Dedifferentiated amniotic fluid mesenchymal stem cell (primary cell): ENCODE data around the gene FAM234B.
A peak's percentile ranks its signal among the peaks of the same experiment; 100 is the strongest.

Source experiments
- DNase-seq: peaks from one replicate; pipeline ENCODE4 v3.0.0-alpha.2; 2016; ENCODE audit errors: extremely low spot score

FAM234B gene, protein sequence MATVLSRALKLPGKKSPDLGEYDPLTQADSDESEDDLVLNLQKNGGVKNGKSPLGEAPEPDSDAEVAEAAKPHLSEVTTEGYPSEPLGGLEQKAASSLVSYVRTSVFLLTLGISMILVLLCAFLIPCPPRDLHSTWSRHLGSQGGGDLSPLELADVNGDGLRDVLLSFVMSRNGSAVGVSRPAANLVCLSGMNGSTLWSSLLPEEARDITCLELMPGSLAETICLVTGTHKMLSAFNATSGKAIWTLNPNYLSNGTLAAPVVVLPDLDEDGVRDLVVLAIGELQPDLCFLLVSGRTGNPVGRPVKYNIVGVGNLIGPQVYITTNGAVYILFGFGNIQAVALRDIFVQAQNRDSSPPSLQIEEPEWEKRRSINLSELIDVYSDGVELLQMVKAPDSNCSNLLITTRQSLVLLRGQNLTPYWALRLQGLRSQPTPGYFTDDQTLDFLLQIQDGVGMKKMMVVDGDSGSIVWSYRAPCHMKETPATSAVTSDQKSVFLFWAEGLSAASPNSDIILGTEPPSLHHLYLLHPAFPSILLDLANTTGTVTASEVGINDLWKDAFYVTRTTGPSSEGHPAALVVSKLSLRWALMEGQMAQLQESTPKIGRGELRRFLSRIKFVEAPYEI

DNA sequence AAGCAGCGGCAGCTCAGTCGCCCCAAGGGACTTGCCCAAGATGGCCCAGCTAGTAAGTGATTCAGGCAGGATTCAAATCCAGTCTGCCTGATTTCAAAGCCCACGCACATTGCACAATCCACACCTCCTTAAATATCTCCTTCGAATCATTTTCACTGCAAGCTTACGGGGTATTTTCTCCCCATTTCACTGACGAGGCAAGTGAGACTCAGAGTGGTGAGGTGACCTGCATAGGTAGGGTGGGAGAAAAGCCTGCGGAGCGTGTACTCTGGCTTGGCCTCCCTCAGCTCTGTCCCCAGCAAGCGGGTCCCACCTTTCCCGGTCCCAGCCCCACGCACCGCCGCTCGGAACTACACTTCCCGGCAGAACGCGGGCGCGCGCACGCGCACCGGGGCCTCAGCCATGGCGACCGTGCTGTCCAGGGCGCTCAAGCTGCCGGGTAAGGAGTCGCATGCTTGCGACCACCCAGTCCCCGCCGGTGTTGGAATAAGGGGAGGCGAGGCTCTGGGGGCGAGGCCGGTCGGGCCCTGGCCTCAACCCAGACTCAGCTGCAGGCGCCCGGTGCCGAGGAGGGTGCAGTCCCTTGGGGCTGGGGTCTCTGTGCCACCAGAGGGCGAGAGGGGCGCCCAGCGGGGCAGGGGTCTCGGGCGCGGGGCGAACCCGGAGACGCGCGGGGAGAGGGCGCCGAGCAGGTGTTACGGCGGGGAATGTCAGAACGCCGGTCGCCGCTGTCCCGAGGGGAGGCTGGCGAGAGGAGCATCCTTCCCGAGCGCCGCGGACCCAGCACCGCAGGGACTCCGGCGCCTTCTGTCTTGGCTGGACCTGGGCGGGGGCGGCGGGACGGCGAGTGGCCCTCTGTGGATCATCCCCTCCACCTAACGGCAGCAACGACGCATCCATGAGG is at the start of gene FAM234B:
Gene FAM234B (plus strand): TSS at position 380 of the 904 bp plus-strand sequence. CDS start 23 bp downstream, at position 403.
- DNase-seq, result peak; percentile 32

DNA sequence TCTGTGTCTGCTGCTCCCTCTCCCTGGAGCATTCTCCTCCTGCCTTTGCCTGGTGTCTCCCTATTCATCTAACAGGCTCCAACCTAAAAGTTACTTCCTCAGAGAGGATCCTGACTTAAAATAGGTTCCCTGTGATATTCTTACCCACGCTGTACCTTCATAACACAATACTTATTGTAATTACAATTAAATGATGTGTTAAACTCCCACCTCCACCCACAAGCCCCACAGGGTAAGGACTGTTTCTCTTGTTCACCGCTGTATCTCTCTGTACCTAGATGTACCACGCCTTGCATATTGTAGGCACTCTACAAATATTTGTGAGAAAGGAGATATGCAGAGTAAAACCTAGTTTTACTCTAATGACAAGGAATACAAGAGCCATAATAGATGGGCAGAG is 49.1 kb upstream of the FAM234B start:
- no peak for DNase-seq

DNA sequence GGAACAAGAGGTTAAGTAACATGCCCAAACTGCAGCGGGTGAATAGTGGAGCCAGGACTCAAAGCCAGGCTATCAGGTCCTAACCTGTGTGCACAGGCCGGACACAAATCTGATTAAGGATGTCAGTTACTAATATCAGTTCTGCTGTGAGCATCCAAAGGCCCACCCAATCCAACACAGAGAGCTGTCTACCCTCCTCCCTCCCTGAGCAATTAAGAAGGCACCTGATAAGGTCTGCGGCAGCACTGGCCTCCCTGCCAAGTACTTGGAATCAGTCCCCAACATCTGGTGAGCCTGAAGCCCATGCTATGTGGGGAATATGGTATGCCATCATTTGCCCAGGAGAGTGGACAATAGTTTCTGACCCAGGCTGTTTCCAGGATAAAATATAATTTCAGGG is 48.0 kb upstream of the FAM234B start:
- DNase-seq, result no peak

DNA sequence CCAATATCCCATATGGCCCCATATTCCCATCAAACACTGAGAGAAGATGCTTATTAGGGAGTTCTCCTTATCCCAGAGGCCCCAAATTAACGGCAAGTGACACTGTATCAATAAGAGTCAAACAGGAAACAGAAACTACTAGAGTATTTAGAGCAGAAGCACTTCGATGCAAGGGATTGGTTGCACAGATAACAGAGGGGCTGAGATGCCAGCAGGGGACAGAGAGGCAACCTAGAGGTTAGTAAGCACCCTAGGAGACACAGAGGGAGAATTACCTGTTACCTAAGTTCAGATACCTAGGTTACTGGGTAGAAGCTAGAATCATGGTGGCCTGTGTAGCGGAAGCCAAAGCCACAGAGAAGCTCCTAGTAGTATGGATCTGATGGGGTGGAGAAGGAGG is 47.0 kb upstream of the FAM234B start:
- no peak for DNase-seq

DNA sequence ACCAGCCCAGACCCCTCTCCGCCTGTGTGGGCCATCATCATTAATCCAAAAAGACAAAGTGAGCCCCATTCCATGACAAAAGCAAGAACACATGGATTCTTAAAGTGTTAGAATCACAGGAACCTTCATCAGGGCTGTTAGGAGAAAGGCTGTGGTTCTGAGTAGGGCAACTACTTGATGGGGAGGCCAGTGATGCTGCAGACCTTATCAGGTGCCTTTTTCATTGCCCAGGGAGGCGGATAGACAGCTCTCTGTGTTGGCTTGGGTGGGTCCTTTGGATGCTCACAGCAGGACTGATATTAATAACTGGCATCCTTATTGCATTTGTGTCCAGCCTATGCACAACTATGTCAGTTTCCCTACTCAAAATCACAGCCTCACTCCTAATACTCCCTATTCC is 46.4 kb upstream of the FAM234B start:
- DNase-seq, result no peak

DNA sequence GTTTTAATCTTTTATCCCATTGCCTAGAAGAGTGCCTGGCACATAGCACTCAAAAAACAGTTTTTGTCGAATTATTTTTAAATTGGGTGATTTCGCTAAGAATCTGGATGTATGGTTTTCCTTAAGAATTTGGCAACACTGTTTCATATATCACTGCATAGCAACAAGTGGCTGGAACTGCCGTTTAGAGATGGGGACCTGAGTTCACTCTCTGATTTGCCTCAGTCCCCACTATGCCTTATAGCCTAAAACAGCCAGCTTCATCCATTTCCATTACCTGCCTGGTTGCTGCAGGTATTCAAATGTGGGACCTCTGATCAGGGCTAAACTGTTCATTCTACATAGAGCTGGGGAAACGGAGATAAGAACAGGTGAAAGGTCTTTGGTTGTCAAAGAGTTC is 45.9 kb upstream of the FAM234B start:
- no peak for DNase-seq

DNA sequence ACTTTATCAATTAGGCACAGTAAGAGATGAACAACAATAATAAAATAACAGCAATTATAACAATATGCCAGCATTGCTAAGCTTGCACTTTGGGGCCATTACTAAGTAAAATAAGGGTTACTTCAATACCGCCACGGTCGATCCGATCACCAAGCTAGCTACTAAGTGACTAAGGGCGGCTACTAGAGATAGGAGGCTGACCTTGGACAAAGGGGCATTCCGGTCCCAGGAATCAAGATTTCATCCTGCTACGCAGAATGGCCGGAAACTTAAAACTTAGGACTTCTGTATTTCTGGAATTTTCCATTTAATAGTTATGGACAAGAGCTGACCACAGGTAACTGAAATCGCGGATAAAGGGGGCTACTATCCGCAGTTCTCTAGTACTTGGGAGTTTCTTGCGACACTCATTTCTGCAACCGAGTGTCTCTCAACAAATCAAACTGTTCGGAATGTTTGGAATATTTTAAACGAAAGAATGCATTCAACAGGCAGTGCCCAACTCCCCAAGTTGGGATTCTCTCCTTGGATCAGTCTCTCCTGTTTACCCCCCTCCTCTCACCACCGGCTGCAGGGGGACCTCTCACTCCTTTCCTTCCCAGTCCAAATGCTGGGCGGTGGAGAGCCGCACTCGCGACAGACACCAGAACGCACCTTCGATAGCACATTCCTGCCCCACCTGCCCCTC is 44.8 kb upstream of the FAM234B start:
- DNase-seq, result no peak

DNA sequence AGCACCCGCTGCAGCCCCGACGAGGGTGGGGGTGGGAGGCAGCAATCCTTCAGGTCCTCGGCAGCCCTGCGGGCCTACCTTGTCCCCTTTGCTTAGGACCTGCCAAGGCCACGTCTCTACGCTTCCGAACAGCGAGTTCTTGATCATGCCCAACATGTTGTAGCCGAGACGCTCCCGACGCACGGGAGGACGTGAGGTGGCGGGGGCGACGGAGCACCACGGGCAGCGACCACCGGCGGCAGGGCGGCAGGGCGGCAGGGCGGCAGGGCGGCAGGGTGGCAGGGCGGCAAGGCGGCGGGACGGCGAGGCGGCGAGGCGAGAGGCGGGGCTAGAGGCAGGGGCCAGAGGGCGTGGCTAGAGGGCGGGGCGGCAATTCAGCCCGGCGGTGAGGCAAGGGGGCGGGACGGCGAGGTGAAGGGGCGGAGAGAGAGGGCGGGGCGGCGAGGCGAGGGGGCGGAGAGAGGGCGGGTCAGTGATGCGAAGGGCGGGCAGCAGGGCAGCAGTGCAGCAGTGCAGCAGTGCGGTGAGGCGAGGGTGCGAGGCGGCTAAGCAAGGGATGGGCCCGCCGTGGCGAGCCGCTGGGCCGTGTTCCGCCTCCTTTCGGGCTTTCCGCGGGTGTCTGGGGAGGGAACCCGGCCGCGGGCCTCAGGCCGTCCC is 44.1 kb upstream of the FAM234B start, which contains the start of gene HEBP1:
Gene HEBP1 (minus strand): TSS at position 307 of the 657 bp plus-strand sequence. CDS start 151 bp downstream, at position 156.
- DNase-seq, result peak; percentile 83

DNA sequence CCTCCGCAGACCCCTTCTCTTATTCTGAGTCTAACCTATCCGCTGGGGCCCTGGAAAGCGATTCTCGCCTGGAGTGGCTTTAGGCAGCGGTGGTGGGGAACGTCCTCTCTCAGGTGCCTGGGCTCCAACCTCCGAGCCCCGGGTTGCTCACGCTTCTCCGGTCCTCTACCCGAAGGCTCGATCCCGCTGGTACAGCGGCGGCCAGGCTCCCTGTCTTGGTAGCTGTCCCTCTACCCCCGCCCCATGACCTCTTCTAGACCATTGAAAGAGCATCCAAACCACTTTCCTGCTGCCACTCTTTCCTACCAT is 43.6 kb upstream of the FAM234B start:
- no peak for DNase-seq

DNA sequence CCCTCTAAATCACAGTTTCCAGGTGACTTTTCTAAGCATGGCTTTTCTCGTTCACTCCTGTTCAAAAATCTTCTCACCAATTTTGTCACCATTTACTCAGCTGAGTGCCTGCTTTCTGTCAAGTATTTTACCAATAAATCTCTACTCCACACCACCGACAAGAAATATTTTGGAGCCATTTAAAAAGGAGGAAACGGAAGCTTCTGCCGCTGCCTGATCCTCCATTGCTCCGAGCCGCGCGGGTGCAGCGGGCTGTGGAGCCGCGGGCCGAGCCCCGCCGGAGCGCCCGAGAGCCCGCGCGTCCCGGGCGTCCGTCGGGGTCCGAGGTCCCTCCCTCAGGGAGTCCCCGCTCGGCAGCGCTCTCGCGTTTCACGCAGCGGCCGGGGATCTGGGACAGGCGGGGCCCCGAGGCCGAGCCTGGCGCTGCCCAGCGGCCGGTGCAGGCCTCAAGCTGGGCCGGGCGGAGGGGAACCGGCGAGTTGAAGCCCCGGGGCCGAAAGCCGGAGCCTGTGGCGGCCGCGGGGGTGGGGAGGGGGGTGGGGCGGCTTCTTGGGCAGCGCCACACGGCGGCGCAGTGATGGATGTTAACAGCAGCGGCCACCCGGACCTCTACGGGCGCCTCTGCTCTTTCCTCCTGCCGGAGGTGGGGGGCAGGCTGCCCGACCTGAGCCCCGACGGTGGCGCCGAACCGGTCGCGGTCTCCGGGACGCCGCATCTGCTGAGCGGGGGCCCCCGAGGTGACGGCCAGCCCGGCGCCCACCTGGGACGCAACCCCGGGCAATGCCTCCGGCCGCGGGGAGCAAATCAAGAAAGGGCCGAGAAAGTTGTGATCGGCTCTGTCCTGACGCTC is 43.0 kb upstream of the FAM234B start:
- DNase-seq, result no peak

DNA sequence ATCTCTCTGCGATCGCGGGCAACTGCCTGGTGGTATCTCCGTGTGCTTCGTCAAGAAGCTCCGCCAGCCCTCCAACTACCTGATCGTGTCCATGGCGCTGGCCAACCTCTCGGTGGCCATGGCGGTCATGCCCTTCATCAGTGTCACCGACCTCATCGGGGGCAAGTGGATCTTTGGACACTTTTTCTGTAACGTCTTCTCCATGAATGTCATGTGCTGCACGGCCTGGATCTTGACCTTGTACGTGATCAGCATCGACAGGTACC is 42.5 kb upstream of the FAM234B start:
- DNase-seq, result no peak

DNA sequence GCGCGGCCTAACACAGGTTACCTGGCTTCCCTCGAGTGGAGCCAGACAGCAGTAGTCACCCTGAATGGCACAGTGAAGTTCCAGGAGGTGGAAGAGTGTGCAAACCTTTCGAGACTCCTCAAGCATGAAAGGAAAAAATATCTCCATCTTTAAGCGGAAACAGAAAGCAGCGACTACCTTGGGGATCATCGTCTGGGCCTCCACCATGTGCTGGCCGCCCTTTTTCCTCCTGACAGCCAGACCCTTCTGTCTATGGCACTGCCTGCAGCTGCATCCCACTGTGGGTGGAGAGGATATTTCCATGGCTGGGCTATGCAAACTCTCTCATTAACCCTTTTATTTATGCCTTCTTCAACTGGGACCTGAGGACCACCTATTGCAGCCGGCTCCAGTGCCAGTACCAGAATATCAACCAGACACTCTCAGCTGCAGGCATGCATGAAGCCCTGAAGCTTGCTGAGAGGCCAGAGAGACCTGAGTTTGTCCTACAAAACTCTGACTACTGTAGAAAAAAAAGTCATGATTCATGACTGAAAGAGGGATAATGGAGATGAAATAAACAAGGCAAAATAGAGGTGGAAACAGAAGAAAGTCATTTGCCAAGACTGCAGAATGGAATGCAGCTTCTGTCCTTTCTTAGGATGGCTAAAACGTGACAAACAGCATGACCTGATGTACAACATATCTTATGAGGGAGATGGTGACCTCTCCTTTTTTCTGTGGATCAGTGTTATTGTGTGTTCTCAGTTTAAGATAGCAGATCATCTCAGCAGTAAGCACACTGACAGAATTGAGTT is 41.7 kb upstream of the FAM234B start:
- DNase-seq, result no peak

DNA sequence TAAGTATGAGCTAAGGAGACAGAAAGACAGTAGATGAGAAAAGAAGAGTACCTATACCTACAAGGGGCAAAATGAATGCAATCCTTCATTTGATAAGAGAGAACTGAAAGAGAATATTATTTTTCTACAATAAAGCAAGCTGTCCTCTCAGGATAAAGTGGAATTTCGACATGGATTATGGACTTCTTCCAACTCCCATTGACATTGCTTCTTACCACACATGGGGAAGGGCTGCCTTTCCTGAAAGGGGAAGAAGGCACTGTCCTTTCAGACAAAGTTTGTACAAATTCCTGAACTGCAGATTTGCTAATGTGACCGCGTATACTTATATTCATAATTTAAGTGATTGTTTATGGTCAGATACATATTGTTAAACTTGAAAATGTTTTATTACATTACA is 39.8 kb upstream of the FAM234B start:
- DNase-seq, result no peak

DNA sequence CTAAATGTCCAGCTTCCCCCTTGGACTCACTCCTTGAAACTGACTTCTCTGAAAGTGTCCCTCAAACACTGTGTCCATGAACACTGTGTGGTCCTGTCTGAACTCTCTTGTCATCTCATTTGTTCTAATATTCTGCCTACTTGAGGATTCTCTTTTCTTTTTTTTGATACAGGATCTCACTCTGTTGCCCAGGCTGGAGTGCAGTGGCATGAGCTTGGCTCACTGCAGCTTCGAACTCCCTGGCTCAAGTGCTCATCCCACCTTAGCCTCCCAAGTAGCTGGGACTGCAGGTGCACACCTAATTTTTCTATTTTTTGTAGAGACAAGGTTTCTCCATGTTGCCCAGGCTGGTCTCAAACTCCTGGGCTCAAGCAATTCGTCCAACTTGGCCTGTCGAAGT is 39.2 kb upstream of the FAM234B start:
- DNase-seq, result no peak

DNA sequence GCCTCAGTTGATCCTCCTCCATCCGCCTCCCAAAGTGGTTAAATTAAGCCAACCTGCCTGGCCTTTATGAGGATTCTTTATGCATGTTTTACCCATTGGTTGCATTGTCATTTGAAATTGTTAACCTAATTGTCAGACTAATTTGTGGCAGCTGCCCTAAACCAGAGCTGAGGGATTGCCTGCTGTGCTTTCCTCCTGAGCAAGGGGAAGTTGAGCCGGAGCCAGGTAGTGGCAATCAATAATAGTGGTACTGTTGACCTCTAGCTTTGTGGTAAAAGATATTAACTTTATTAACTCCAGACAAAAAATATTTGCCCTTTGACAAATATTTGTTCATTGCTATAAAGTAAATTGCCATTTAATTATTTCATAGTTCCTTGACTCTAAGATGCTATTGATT is 38.5 kb upstream of the FAM234B start:
- no peak for DNase-seq

DNA sequence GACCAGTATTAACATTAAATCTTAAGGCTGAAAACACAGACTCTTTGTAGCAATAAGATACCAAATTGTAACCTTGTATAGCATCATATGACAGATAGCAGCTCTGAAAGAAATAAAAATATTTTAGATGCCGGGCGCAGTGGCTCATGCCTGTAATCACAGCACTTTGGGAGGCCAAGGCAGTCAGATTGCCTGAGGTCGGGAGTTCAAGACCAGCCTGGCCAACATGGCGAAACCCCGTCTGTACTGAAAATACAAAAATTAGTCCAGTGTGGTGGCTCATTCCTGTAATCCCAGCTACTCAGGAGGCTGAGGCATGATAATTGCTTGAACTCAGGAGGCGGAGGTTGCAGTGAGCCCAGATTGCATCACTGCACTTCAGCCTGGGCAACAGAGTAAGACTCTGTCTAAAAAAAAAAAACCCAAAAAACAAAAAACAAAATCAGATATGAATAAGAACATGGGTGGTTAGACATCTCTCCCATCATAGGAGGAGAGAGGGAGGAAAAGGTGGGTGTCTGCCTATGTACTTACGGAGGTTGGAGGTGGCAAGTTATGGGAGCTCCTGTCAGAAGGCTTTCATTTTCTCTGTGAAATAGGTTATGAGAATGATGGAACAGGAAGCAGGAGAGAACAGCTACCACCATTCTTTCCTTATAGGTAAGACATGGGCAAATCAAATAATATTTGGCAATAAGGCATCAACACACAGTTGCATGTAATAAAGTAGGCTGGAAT is 36.5 kb upstream of the FAM234B start:
- DNase-seq, result no peak

DNA sequence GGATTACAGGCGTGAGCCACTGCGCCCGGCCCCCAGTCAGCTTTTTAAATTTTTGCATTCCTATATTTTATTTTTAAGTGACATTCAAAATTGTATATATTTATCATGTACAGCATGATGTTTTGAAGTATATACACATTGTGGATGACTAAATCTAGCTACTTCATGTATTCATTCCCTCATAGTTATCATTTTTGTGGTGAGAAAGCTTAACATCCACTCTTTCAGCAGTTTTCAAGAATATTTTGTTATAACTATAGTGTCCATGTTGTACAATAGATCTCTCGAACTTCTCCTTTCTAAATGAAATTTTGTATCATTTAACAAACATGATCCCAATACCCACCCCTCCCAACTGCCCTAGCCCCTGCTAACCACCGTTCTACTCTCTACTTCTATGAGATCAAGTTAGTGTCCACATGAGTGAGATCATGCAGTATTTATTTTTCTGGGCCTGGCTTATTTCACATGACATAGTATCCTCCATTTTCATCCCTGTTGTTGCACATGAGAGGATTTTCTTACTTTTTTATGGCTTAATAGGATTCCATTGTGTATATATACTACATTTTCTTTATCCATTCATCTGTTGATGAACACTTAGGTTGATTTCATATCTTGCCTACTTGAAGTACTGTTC is 35.3 kb upstream of the FAM234B start:
- peak; percentile 53 for DNase-seq

DNA sequence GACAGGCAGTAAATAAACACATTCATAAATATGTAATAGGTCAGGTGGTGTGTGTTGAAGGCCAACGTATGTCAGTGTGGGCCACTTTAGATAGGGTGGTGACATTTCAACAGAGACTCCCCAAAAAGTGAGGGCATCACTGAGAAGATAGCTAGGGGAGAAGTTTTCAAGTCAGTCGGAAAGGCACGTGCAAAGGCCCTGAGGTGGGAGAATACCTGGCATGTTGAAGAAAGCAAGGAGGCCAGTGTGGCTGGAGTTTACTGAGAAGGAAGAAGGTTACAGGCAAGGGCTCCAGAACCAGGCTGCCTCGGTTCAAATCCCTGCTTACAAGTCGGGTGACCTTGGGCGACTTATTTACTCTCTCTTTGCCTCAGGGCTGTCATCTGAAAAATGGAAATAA is 33.1 kb upstream of the FAM234B start:
- DNase-seq, result no peak

DNA sequence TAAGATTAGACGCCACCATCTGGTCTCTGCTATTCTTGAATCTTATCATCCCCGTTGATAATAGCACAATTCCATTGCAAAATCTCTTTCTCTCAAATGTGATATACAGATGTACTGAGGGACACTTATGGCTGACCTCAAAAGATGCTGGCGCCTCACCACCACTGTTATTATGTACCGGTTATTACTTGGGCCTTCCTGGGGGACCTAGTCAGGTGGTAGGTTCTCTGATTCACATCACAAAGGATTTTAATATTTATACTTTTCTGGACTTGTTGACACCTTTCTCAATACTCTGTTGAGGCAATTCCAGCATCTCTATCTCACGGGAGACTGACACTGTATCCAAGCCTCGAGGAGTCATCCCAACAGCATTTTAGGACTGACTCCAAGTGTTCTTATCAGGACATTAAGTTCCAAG is 21.3 kb upstream of the FAM234B start:
- DNase-seq, result no peak
